ENCODE data around the gene NRCAM.

NRCAM gene

GRCh38 chr7:108120196-108120595 lies 336.0 kb downstream of the NRCAM start:
- no peak for DNase-seq

GRCh38 chr7:108118959-108119358 lies 337.3 kb downstream of the NRCAM start:
- DNase-seq: no peak

- DNase-seq: no peak
These were observed 342.0 kb downstream of the NRCAM start for GRCh38 chr7:108114117-108114841.

GRCh38 chr7:108112683-108113082 lies 343.6 kb downstream of the NRCAM start:
- no peak for DNase-seq

DNA sequence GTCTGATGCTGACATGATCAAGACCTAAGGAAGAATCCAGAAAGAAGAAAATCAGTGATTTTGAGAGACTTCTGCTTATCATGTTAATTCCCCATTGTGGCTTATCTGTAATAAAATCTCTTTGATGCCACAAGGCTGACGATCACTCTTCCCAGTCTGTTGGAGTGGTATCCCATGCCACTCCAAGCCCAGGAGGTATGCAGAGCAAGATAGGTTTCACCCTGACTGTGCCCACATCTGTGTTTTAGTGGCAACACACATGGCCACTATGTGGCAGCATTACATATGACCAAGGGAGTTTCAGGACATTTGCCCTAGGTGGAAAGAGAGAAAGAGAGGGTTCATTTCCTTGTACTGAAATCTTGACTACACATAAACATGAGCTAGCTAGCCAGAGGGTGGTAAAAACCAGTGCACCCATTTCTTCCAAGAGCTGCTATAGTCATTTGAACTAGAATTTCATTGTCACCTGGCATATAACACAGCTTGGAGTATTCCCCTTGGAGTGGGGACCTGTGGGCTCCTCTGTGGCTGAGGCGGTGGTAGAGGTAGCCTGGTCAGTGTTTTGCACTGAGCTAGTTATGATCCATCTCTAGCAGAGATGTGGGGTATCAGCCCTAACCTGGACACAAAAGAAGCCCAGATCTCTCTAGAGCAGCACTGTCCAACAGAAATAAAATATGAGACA lies 346.9 kb downstream of the NRCAM start:
- peak in 1 of 2 donors; percentile 33 for DNase-seq

- no peak for DNase-seq
These were observed 348.1 kb downstream of the NRCAM start for GRCh38 chr7:108108131-108108530.

DNA sequence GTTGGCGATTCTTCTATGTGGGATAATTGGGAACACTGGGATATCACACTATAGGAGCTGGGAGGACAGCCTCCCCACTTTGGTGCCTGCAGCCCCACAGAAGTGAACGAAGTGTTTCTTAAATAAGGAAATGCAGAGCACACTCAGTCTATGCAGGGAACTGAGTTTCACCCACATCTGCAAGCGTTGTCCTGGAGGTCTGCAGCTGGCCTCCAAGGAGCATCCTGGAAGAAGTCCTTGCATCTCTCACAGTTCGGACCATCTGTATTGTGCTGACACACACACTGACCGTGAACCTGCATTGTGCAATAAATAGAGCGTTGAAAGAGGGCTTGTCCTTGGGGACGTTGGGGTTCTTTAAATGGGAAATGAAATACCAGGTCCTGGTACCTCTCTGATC lies 351.9 kb downstream of the NRCAM start:
- DNase-seq: no peak

DNA sequence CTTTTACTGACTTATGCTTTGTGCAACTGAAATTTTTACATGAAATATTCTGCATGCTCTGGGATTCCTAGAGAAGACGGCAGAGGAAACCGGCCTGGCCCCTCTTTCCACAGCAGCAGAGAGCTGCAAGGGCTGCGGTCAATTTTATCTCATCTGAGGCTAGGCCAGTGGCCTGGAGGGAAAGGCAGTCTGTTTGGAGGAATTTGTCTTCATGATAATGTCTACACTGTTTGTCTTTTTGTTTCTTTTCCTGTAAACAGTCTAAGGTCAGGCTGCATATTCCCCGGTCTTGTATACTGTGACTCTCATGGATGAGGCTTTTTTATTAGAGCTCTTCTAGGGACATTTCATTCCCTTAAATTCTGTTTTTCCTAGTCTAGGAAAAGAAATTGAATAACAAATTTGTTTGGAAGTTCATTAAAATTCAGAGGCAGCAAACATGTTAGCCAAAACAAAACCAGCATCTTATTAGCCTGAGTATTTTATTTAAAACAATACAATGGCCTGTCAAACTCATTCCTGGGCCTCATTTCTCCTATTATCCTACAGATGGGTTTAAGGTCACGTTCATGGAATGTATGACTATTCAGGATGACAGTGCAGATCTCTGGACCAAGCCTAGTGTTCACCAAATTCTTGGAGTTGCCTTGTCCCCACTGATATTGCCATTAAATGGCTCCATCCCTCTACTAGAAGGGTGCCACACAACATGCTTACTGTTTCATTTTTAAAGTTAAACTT lies 352.5 kb downstream of the NRCAM start:
- DNase-seq: no peak

DNA sequence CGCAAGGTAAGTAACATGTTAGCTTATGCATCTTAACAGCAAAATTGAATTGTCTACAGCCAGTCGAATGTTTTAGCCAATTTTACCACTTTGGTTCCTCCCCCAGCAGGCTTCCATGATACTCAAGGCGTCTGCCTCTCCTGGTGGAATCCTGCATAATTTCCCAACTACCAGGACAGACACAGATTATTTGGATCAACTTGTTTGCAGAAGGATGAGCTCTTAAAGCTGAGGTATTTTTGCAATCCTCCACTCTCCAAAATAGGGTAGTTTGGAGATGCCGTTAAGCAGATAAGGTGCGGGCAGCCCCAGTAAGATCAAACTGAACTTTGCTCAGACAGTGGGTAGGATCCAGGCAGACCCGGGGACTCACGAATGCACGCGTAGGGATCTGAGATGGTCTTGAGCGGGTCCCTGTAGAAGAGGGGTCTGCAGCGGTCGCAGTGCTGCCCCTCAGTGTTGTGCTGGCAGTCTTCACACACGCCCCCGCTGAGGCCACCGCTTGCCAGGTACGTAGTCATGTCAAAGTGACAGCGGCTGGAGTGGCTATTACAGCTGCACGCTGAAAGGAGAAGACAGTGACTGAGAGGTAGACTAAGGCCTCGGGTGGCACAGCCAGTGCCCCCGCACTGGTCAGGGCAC lies 353.4 kb downstream of the NRCAM start:
- no peak for DNase-seq

DNA sequence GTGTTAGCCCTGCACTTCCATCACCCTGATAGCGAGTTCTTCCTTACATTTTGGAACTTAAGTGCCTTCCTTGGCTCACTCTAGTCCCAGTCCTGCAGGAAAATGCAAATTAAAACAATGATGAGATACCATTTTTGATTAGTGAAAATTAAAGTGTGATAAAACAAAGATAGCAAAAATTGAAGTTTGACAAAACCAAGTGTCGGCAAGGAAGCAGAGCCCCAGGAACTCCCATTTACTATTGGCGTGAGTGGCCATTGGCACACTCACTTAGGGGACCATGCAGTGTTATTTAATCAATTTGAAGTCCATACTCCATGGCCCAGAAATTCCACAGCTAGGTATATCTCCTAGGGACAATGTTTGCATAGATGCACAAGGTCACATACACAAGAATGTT lies 354.5 kb downstream of the NRCAM start:
- no peak for DNase-seq

DNA sequence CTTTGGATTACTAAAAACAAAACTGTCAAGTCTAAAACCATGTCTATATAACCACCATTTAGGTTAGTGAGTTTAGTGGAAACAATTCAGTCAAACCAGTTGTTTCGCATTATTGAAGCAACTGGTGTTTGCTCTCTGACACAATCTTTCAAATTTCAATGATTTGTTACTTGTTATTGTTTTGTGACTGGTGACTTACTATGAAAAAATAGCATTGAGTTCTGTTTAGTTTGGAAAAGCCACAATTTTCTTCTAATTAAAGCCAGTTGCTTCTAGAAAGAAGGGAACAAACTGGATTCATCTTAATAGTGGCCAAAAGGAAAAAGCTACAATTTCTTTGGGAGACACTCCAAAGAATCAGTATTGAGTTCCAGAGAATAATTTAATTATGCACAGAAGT lies 356.5 kb downstream of the NRCAM start:
- no peak for DNase-seq

GRCh38 chr7:108097703-108098102 lies 358.5 kb downstream of the NRCAM start:
- no peak for DNase-seq
